Stimulated activated memory B cell treated with anti-CD40 and anti-IgM and Interleukin-4, amounts not matched to agents 10 μg/mL and 1 μg/mL and 100 μg/mL, for 72 hours (primary cell): ENCODE results near the gene ANKRD13B.

Experiments
- ATAC-seq: fragments of 150-1000 bp; cut with Tn5 transposase; 2 replicates; pipeline ENCODE4 v1.10.0; 2021
- H3K27ac Mint-ChIP-seq: one replicate; pipeline ENCODE4 v1.8.0; 2022; ENCODE audit warnings: mild to moderate bottlenecking, mixed read lengths
- H3K27me3 Mint-ChIP-seq: one replicate; pipeline ENCODE4 v1.8.0; 2022; ENCODE audit warnings: mixed read lengths
- H3K36me3 Mint-ChIP-seq: one replicate; pipeline ENCODE4 v1.8.0; 2022; ENCODE audit warnings: mixed read lengths
- H3K4me1 Mint-ChIP-seq: one replicate; pipeline ENCODE4 v1.8.0; 2022; ENCODE audit warnings: mixed read lengths
- H3K4me3 Mint-ChIP-seq: one replicate; pipeline ENCODE4 v1.8.0; 2022; ENCODE audit warnings: mild to moderate bottlenecking, moderate library complexity, mixed read lengths
- H3K9me3 Mint-ChIP-seq: one replicate; pipeline ENCODE4 v1.8.0; 2022; ENCODE audit warnings: mixed read lengths

The ANKRD13B gene

GRCh38 chr17:29594519-29595090 lies 1.7 kb downstream of the ANKRD13B start:
- Mint-ChIP-seq H3K9me3 (no peaks in the 10 kb centered on the region), H3K36me3 (no peaks in the 10 kb centered on the region), H3K4me3 (peak overlapping the region; percentile 84), H3K27ac (no peak overlapping the region), H3K27me3 (no peaks in the 10 kb centered on the region), H3K4me1 (peaks cover 43% of the 10 kb centered on the region)
- no peak for ATAC-seq

GRCh38 chr17:29595107-29595942 lies 2.4 kb downstream of the ANKRD13B start:
- Mint-ChIP-seq H3K9me3 (no peaks in the 10 kb centered on the region), H3K36me3 (no peaks in the 10 kb centered on the region), H3K27me3 (no peaks in the 10 kb centered on the region), H3K27ac (no peak overlapping the region), H3K4me1 (peaks cover 38% of the 10 kb centered on the region), H3K4me3 (no peak overlapping the region)
- no peak for ATAC-seq

GRCh38 chr17:29595943-29596774 lies 3.2 kb downstream of the ANKRD13B start:
- no peak for ATAC-seq
- Mint-ChIP-seq H3K9me3 (no peaks in the 10 kb centered on the region), H3K27me3 (no peaks in the 10 kb centered on the region), H3K36me3 (no peaks in the 10 kb centered on the region), H3K4me3 (no peak overlapping the region), H3K27ac (no peak overlapping the region), H3K4me1 (peaks cover 37% of the 10 kb centered on the region)

GRCh38 chr17:29596811-29597210 lies 3.9 kb downstream of the ANKRD13B start:
- Mint-ChIP-seq H3K27ac (no peak overlapping the region), H3K4me1 (peaks cover 30% of the 10 kb centered on the region), H3K27me3 (no peaks in the 10 kb centered on the region), H3K36me3 (no peaks in the 10 kb centered on the region), H3K4me3 (no peak overlapping the region), H3K9me3 (no peaks in the 10 kb centered on the region)
- ATAC-seq = no peak

GRCh38 chr17:29597361-29598172 lies 4.6 kb downstream of the ANKRD13B start:
- H3K9me3 Mint-ChIP-seq = no peaks in the 10 kb centered on the region
- no peak overlapping the region for H3K4me3 Mint-ChIP-seq
- peaks cover 23% of the 10 kb centered on the region for H3K4me1 Mint-ChIP-seq
- H3K27ac Mint-ChIP-seq = no peak overlapping the region
- H3K27me3 Mint-ChIP-seq = no peaks in the 10 kb centered on the region
- no peak for ATAC-seq
- H3K36me3 Mint-ChIP-seq = no peaks in the 10 kb centered on the region

GRCh38 chr17:29603109-29603674 lies 10.3 kb downstream of the ANKRD13B start:
- ATAC-seq = no peak
- Mint-ChIP-seq H3K27ac (no peak overlapping the region), H3K27me3 (no peaks in the 10 kb centered on the region), H3K36me3 (no peaks in the 10 kb centered on the region), H3K4me1 (peaks cover 10% of the 10 kb centered on the region), H3K9me3 (no peaks in the 10 kb centered on the region), H3K4me3 (no peak overlapping the region)

GRCh38 chr17:29607557-29608195 lies 14.7 kb downstream of the ANKRD13B start:
- Mint-ChIP-seq H3K27me3 (no peaks in the 10 kb centered on the region), H3K36me3 (no peaks in the 10 kb centered on the region), H3K4me1 (no peaks in the 10 kb centered on the region), H3K4me3 (no peak overlapping the region), H3K27ac (no peak overlapping the region), H3K9me3 (no peaks in the 10 kb centered on the region)
- no peak for ATAC-seq

- no peaks in the 10 kb centered on the region for H3K27me3 Mint-ChIP-seq
- H3K36me3 Mint-ChIP-seq = no peaks in the 10 kb centered on the region
- H3K27ac Mint-ChIP-seq = no peak overlapping the region
Measured at GRCh38 chr17:29608986-29609385, 16.1 kb downstream of the ANKRD13B start.

GRCh38 chr17:29610395-29610794 lies 17.5 kb downstream of the ANKRD13B start:
- Mint-ChIP-seq H3K4me3 (no peak overlapping the region), H3K27ac (no peak overlapping the region)

More at GRCh38 chr17:29608986-29609385, 16.1 kb downstream of the ANKRD13B start:
- H3K4me1 Mint-ChIP-seq = peaks cover 5% of the 10 kb centered on the region
- ATAC-seq = no peak
- no peak overlapping the region for H3K4me3 Mint-ChIP-seq
- no peaks in the 10 kb centered on the region for H3K9me3 Mint-ChIP-seq

GRCh38 chr17:29611351-29612093 lies 18.6 kb downstream of the ANKRD13B start:
- no peak overlapping the region for H3K27ac Mint-ChIP-seq
- H3K9me3 Mint-ChIP-seq = no peaks in the 10 kb centered on the region
- H3K36me3 Mint-ChIP-seq = no peaks in the 10 kb centered on the region
- peaks cover 30% of the 10 kb centered on the region for H3K4me1 Mint-ChIP-seq
- no peak for ATAC-seq
- no peak overlapping the region for H3K4me3 Mint-ChIP-seq
- peaks cover 2% of the 10 kb centered on the region for H3K27me3 Mint-ChIP-seq

More at GRCh38 chr17:29610395-29610794, 17.5 kb downstream of the ANKRD13B start:
- ATAC-seq = no peak
- Mint-ChIP-seq H3K36me3 (no peaks in the 10 kb centered on the region), H3K9me3 (no peaks in the 10 kb centered on the region), H3K4me1 (peaks cover 19% of the 10 kb centered on the region), H3K27me3 (no peaks in the 10 kb centered on the region)

- peaks cover 8% of the 10 kb centered on the region for H3K27me3 Mint-ChIP-seq
- ATAC-seq = no peak
- H3K9me3 Mint-ChIP-seq = no peaks in the 10 kb centered on the region
- peaks cover 35% of the 10 kb centered on the region for H3K4me1 Mint-ChIP-seq
- no peaks in the 10 kb centered on the region for H3K36me3 Mint-ChIP-seq
- no peak overlapping the region for H3K27ac Mint-ChIP-seq
- no peak overlapping the region for H3K4me3 Mint-ChIP-seq
Measured at GRCh38 chr17:29612094-29612403, 19.1 kb downstream of the ANKRD13B start.

GRCh38 chr17:29612404-29613280 lies 19.7 kb downstream of the ANKRD13B start:
- Mint-ChIP-seq H3K27me3 (peaks cover 11% of the 10 kb centered on the region), H3K4me1 (peaks cover 41% of the 10 kb centered on the region), H3K27ac (no peak overlapping the region), H3K9me3 (no peaks in the 10 kb centered on the region), H3K36me3 (no peaks in the 10 kb centered on the region), H3K4me3 (peak overlapping the region; percentile 71)
- ATAC-seq = no peak

GRCh38 chr17:29613352-29613837 lies 20.5 kb downstream of the ANKRD13B start:
- Mint-ChIP-seq H3K4me3 (peak overlapping the region; percentile 55), H3K4me1 (peaks cover 47% of the 10 kb centered on the region), H3K27me3 (peaks cover 11% of the 10 kb centered on the region), H3K9me3 (no peaks in the 10 kb centered on the region), H3K27ac (no peak overlapping the region), H3K36me3 (no peaks in the 10 kb centered on the region)
- peak; percentile 63 for ATAC-seq
